ENCODE measurements around the gene INTS3.
"Not testable (repeated sequence)": the region's sequence is repeated elsewhere in the genome, so short reads cannot be mapped to it uniquely, and the experiment has no call there.

Gene INTS3

DNA sequence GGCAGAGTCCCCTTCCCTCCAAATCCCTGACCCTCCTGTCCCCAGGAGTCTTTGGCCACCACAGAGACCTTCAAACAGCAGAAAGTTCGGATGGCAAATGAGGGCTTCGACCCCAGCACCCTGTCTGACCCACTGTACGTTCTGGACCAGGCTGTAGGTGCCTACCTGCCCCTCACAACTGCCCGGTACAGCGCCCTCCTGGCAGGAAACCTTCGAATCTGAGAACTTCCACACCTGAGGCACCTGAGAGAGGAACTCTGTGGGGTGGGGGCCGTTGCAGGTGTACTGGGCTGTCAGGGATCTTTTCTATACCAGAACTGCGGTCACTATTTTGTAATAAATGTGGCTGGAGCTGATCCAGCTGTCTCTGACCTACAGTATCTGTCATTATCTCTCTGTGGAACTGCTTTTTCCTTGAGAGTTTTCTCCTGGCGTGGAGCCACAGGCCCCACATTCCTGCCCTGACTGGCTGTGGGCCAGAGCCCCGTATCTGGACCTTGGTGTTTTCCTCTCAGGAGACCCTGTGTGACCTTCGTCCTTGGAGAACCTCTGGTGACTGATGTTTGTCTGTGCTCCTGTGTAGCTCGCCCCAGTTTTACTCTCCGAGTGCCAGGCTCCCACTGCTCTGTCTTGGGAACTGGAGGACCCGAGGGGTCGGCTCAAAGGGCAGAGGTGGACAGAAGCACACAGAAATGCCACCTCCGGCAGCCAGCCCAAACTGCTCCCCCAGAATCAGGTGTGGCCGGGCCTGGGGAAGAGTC lies 52.1 kb downstream of the INTS3 start:
- no peak for DNase-seq

GRCh38 chr1:153780551-153780950 lies 52.7 kb downstream of the INTS3 start:
- DNase-seq: no peak

GRCh38 chr1:153782648-153783047 lies 54.8 kb downstream of the INTS3 start:
- not testable (repeated sequence) for DNase-seq

DNA sequence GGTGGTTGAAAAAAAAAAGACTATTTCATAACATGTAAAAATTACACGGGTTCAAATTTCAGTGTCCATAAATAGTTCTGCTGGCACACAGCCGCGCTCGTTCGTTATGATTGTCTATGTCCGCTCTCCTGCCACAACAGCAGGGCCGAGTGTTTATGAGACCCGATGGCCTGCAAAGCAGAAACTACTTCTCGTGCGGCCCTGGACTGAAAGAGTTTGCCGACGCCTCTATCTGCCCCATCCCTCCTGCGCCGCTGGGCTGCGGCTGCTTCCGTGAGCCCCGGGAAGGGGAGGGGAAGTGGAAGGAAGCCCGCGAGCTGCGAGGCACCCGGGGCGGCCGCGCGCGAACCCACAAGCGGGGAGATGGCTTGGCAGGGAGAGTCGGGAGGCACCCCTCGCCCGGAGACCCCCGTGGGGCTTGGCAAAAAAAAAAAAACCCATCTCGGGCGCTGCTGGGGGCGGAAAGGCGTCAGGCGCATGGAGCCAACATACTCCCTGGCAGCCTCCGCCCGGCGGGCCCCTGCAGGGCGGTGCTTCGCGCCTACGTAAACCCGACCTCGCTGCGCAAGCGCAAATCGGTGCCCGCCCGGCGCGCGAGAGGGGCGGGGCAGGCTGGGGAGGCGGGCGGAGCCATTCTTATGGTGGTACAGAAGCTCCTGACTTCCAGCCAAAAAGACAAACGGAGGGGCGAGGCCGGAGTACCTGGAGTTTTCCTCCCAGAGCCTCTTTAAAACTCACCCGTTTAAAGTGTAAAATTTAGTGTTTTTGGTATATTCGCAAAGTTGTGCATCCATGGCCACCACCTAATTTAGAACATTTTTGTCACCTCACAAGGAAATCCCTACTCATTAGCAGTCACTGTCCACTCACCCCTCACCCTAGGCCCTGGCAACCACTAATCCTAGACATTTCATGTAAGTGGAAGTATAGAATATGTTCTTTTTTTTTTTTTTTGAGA lies 55.7 kb downstream of the INTS3 start:
- peak; percentile 81 for DNase-seq

GRCh38 chr1:153786038-153786790 lies 58.4 kb downstream of the INTS3 start:
- DNase-seq: no peak

DNA sequence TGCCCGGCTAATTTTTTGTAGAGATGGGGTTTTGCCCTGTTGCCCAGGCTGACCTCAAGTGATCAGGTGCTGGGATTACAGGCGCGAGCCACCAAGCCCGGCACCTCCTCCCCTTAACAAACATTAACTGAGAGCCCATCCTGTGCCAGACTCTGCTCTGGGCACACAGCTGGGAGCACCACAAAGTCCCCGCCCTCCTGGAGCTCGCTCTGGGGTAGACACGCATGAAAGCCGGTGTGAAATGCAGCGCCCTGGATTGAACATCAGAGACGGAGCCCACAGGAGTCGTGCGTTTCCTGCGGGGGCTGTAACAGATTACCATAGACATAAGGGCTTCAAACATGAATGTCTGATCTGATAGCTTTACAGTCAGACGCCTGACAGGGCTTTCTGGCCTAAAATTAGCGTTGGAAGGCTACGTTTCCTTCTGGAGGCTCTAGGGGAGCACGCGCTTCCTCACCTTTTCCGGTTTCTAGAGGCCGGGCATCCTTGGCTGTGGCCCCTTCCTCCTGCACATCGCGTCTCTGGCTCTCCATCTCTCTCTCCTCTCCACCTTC lies 61.7 kb downstream of the INTS3 start:
- DNase-seq: no peak

GRCh38 chr1:153790313-153790965 lies 62.6 kb downstream of the INTS3 start:
- DNase-seq: no peak

DNA sequence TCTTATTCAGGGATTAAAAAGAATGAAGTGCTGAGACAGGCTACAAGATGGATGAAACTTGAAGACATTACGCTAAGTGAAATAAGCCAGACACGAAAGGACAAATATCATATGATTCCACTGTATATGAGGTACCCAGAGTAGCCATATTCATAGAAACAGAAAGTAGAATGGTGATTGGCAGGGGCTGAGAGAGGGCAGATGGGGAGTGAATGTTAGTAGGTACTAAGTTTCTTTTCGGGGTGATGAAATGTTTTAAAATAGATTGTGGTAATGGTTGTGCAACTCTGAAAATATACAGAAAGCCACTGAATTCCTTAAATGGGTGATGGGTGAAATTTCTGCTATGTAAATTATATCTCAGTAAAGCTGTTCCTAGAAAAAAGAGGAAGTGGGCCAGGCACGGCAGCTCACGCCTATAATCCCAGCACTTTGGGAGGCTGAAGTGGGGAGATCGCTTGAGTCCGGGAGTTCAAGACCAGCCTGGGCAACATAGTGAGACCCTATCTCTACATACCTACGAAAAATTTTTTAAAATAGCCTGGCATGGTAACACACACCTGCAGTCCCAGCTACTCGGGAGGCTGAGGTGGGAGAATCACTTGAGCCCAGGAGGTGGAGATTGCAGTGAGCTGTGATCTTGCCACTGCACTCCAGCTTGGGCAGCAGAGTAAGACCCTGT lies 63.3 kb downstream of the INTS3 start:
- no peak for DNase-seq

GRCh38 chr1:153791648-153792253 lies 63.9 kb downstream of the INTS3 start:
- no peak for DNase-seq

GRCh38 chr1:153792631-153793041 lies 64.8 kb downstream of the INTS3 start:
- no peak for DNase-seq

DNA sequence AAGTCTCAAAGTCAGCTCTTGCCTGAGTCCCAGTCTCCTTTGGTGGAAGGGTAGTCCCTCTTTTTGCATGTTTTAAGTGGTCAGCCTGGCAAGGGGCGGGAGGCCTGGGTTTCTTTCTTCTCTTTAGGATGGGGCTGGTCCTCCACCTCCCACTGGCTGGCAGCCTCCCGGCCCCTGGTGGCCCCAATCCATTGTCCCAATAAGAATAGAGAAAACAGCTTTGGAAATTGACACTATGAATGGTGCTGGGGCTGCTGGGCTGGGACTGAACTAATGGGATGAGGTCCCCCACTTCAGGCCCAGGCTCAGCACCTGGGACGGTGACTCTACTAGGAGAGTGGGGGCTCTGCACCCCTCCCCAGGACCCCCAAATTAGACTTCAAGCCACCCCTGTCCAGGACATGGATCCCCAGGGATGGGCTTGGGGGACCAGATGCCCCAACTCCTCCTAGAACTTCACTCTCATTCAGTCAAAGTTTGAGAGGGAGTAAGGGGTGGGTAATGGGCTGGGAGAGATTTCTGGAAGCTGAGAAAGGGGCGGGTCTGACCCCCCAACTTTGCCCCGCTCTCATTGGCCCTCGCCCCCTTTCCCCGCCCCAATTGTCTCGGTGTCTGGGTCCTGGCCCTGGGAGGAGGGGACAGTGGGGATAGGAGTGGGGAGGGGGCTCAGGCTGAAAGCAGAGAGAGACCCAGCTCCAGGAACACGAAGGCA lies 65.6 kb downstream of the INTS3 start:
- no peak for DNase-seq

DNA sequence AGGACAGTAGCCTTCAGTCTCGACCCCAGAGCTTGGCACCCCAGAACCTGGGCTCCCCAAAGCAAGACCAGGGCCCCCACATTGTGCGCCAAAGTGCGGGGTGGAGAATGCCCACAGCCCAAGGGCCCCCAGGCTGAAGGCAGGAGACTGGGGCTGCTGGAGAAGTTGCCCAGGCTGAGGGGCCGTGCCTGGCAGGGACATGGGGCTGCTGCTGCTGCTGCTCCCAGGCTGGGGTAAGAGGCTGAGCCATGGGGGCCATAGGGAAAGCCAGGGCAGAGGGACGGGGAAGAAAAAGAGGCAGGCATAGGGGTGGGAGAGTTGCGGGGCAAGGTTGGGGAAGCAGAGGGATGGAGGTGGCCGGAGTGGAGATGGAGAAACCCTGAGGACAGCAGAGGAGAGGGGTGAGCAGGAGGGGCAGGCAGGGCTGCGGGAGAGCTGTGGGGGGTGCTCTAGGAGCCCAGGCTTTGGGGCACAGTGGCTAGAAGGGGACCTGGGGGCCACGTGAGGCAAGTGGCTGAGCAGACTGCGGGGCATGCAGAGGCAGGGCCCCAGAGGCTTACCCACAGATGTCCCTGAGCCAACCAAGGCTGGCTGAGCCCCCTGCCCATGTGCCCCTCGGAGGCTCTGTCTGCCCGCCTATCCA lies 66.2 kb downstream of the INTS3 start:
- DNase-seq: no peak

- no peak for DNase-seq
Observed at GRCh38 chr1:153794624-153795329, 66.9 kb downstream of the INTS3 start.

- no peak for DNase-seq
Observed at GRCh38 chr1:153795330-153795837, 67.5 kb downstream of the INTS3 start.

GRCh38 chr1:153795934-153796785 lies 68.3 kb downstream of the INTS3 start:
- no peak for DNase-seq

DNA sequence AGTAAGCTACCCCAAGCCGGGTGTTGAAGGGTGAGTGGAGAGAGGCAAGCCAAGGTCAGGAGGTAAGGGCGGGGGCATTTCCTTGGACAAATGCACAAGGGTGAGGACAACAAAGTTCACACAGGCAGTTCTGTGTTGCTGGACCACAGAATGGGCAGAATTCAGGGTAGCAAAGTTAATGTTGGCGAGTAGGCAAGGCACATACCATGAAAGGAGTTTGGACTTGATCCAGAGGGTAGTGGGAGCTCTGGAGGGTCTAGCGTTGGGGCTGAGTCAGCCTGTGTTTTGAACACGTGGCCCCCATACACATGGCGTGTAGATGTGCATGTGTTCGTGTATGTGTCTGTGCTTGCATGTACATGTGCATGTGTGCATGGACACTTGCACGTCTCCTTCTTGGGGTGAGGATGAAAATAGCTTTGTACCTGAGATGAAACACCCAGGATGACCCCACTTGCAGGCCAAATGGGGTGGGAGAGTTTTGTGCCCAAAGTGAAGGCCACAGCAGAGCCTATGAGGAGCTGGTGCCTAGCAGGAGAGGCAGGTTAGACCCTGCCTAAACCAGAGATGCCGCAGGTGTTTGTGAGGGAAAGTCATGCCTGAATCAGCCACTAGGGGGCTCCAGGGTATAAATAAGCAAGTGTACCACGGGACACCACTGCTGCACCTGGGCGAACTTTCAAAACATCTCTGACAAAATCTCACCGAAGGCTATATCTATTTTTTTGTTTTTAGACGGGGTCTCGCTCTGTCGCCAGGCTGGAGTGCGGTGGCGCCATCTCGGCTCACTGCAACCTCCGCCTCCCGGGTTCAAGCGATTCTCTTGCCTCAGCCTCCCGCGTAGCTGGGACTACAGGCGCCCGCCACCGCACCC lies 69.2 kb downstream of the INTS3 start:
- DNase-seq: peak; percentile 16

- no peak for DNase-seq
Observed at GRCh38 chr1:153798468-153798780, 70.6 kb downstream of the INTS3 start.
